ENCODE results near the gene POLR1A. TPM values are rescaled to one million over a fixed set of nuclear protein-coding genes. Genes with fewer than 3 reads are reported as not detected.
A peak's percentile ranks its signal among the peaks of the same experiment; 100 is the strongest.

The POLR1A gene
- total and polyA plus RNA-seq, 2 donors (not counting 1 experiment from before 2014, with no cell fraction given), result 3.4 to 36.8 TPM

DNA sequence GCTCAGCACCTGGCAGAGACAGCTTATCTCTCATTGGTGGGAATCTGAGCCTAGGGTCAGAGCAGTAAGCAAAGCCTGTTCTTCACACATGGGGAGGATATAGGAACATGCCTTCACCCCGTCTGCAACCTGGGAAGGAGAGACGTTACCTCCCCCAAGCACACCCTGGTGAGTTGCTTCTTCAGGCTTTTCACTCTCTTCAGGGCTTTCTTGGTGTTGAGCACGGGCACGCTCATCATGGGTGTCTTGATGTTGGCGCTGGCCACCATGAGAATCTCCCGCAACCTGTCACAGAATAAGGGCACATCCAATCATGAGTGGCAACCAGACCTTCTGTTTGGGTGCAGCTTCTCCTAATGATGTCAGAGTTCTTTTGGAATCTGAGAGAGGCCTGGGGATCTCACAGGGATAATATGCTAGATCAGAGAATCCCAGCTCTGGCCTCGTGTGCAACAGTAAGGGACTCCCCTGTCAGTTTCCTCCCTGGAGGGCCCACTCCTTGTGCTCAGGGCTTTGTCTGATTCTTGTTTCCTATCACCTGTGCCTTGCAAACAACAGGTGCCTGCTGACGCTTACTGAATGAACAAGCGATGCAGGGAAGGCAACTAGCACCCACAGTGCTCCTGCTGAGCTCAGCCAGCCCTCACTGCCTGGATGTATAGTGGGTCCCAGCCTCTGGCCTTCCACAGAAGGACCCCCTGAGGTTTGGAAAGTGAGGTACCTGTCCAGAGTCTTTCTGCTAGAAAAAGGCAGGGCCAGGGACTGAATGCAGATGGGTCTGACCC lies 66.3 kb downstream of the POLR1A start:
- 86% methylated on average over 9 of the region's 9 CpGs for WGBS (ENCODE audit: insufficient coverage)
- POLR2A ChIA-PET, result interaction anchor here (0.7 to 1.0 kb wide), 2 partner anchors 33 to 66 kb away, joined by 3 read pairs; partner anchors contain the start of genes POLR1A and PTCD3
- Histone ChIP-seq H3K9ac (ENCODE audit: low read length) (no peak overlapping the region), H3K4me1 (ENCODE audit: control insufficient read depth in 2 of 2, insufficient read depth in 2 of 2, low read length in 2 of 2) (peaks cover 49 to 55% of the 10 kb centered on the region in 2 donors), H3K27ac (ENCODE audit: low read length in 2 of 2) (peak overlapping the region in 1 of 2 donors; percentile 99), H3K9me3 (ENCODE audit: control extremely low read depth in 1 of 3, control insufficient read depth in 2 of 3, insufficient read depth in 1 of 3, low read length in 2 of 3) (no peaks in the 10 kb centered on the region), H3K4me2 (replicated peaks; ENCODE audit: low read depth, low read length, poor library complexity, severe bottlenecking) (peak overlapping the region; percentile 83), H2AFZ (ENCODE audit: insufficient read depth, low read depth, low read length, poor library complexity, severe bottlenecking) (peak overlapping the region; percentile 70), H3K27me3 (replicated peaks in 1 of 4; ENCODE audit: control extremely low read depth in 1 of 4, control insufficient read depth in 3 of 4, insufficient read depth in 4 of 4, low read length in 3 of 4) (no peaks in the 10 kb centered on the region), H4K20me1 (ENCODE audit: control insufficient read depth, insufficient read depth, low read length, poor library complexity, severe bottlenecking) (no peaks in the 10 kb centered on the region), H3K36me3 (replicated peaks in 1 of 2; ENCODE audit: control extremely low read depth in 1 of 2, control insufficient read depth in 1 of 2, extremely low read depth in 1 of 2, insufficient read depth in 2 of 2, low read length in 1 of 2) (peaks cover 0 to 40% of the 10 kb centered on the region in 2 experiments), H3K4me3 (ENCODE audit: control extremely low read depth in 1 of 5, extremely low read depth in 1 of 5, insufficient read depth in 1 of 5, low read depth in 2 of 5, low read length in 4 of 5) (no peak overlapping the region), H3K79me2 (ENCODE audit: control insufficient read depth, insufficient read depth, low read length) (no peaks in the 10 kb centered on the region)
- peak overlapping the region; percentile 100 for H3K27ac Mint-ChIP-seq
- H3K4me3 Mint-ChIP-seq, result peak overlapping the region; percentile 23
- H3K9me3 Mint-ChIP-seq (ENCODE audit: insufficient read depth), result no peaks in the 10 kb centered on the region
- DNase-seq (no peak), ATAC-seq (ENCODE audit: low read depth) (no peak)
- H3K27me3 Mint-ChIP-seq, result no peaks in the 10 kb centered on the region
- intact Hi-C loops (cut with micrococcal nuclease), result loop anchor here (10.0 kb wide), 1 partner anchor 65 kb away; no protein-coding TSS in a partner anchor
- TF ChIP-seq, protein P1, sequence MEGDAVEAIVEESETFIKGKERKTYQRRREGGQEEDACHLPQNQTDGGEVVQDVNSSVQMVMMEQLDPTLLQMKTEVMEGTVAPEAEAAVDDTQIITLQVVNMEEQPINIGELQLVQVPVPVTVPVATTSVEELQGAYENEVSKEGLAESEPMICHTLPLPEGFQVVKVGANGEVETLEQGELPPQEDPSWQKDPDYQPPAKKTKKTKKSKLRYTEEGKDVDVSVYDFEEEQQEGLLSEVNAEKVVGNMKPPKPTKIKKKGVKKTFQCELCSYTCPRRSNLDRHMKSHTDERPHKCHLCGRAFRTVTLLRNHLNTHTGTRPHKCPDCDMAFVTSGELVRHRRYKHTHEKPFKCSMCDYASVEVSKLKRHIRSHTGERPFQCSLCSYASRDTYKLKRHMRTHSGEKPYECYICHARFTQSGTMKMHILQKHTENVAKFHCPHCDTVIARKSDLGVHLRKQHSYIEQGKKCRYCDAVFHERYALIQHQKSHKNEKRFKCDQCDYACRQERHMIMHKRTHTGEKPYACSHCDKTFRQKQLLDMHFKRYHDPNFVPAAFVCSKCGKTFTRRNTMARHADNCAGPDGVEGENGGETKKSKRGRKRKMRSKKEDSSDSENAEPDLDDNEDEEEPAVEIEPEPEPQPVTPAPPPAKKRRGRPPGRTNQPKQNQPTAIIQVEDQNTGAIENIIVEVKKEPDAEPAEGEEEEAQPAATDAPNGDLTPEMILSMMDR (IDR thresholded peaks at IDR 0.05), result no peak
- no peak for TF ChIP-seq EZH2 (IDR thresholded peaks at IDR 0.05; ENCODE audit: borderline replicate concordance, insufficient read depth, low read depth, low read length, poor library complexity, severe bottlenecking)
- H3K4me1 Mint-ChIP-seq, result peaks cover 62% of the 10 kb centered on the region
- CTCF ChIA-PET, result interaction anchor here (1.1 to 9.6 kb wide), 5 partner anchors 39 to 212 kb away, joined by 3 to 171 read pairs (median 6); partner anchors contain the start of gene ST3GAL5
